Caki2 (cell line): Measurements from ENCODE around the gene PAGE1. TPM values are rescaled to one million over a fixed set of nuclear protein-coding genes. Genes with fewer than 3 reads are reported as not detected.
"Not testable (repeated sequence)": the region's sequence is repeated elsewhere in the genome, so short reads cannot be mapped to it uniquely, and the experiment has no call there.

ENCODE experiments used
- DNase-seq: peaks from one replicate; pipeline ENCODE4 v3.0.0-alpha.2; 2015; ENCODE audit warnings: low read depth
- in situ Hi-C: cut with HindIII; loops from 2 replicates; pipeline ENCODE4 v1.10.0; 2016; ENCODE audit warnings: low sequenced_read_pairs, low pct_unique_long_range_greater_than_20kb, mixed read lengths
- total RNA-seq: library from RNA; depleted of rRNA; stranded (reverse); fragments of >200 nt; shearing (Covaris generic); gene quantifications from 2 replicates; pipeline ENCODE4 v1.2.3, GENCODE V29; 2014; ENCODE audit warnings: low replicate concordance; rRNA removed

PAGE1 gene
- not detected in 2 replicates for total RNA-seq

- DNase-seq, result no peak
- in situ Hi-C loops, result no loop called here
These were observed at the start of gene PAGE1 for GRCh38 chrX:49695276-49696180. Gene PAGE1, minus strand, starts transcription at chrX:49695984. Its CDS starts 1,214 bp downstream, at chrX:49694770.

- DNase-seq, in situ Hi-C loops: not testable (repeated sequence)
These were observed 45.7 kb upstream of the PAGE1 start for GRCh38 chrX:49741501-49741900.

- DNase-seq, result no peak
- in situ Hi-C loops, result no loop called here
These were observed 32.1 kb upstream of the PAGE1 start for GRCh38 chrX:49727847-49728246.

- in situ Hi-C loops, result no loop called here
- DNase-seq, result no peak
These were observed 31.2 kb upstream of the PAGE1 start for GRCh38 chrX:49726966-49727365.

GRCh38 chrX:49725923-49726904, 30.4 kb upstream of the PAGE1 start:
- no peak for DNase-seq
- in situ Hi-C loops, result no loop called here

GRCh38 chrX:49725401-49725800, 29.6 kb upstream of the PAGE1 start:
- DNase-seq, result no peak

GRCh38 chrX:49720106-49720505, 24.3 kb upstream of the PAGE1 start:
- DNase-seq, in situ Hi-C loops: not testable (repeated sequence)

More at GRCh38 chrX:49725401-49725800, 29.6 kb upstream of the PAGE1 start:
- in situ Hi-C loops, result no loop called here

- in situ Hi-C loops, result no loop called here
- no peak for DNase-seq
These were observed 16.8 kb upstream of the PAGE1 start for GRCh38 chrX:49712577-49712976.

GRCh38 chrX:49710744-49711319, 15.0 kb upstream of the PAGE1 start:
- DNase-seq, result no peak
- in situ Hi-C loops, result no loop called here

- no peak for DNase-seq
- in situ Hi-C loops, result no loop called here
These were observed 9.1 kb upstream of the PAGE1 start for GRCh38 chrX:49704691-49705404.

GRCh38 chrX:49701933-49702332, 6.1 kb upstream of the PAGE1 start:
- in situ Hi-C loops, result no loop called here
- DNase-seq, result no peak

GRCh38 chrX:49701323-49701722, 5.5 kb upstream of the PAGE1 start:
- in situ Hi-C loops, result no loop called here
- no peak for DNase-seq

GRCh38 chrX:49675075-49675719, 20.6 kb downstream of the PAGE1 start:
- in situ Hi-C loops, result no loop called here
- DNase-seq, result no peak

- in situ Hi-C loops, result no loop called here
- no peak for DNase-seq
These were observed 22.4 kb downstream of the PAGE1 start for GRCh38 chrX:49673394-49673793.

GRCh38 chrX:49664824-49665223, 31.0 kb downstream of the PAGE1 start:
- in situ Hi-C loops, result no loop called here
- DNase-seq, result no peak

- in situ Hi-C loops, result no loop called here
- DNase-seq, result no peak
These were observed 33.9 kb downstream of the PAGE1 start for GRCh38 chrX:49661881-49662280.

GRCh38 chrX:49659771-49660170, 36.0 kb downstream of the PAGE1 start:
- no peak for DNase-seq
- in situ Hi-C loops, result no loop called here
